Endodermal cell (in vitro differentiated cells): ENCODE data around the gene CDKN1A. TPM values are rescaled to one million over a fixed set of nuclear protein-coding genes. Genes with fewer than 3 reads are reported as not detected.

ENCODE experiments used
- DNase-seq: peaks from one replicate; pipeline ENCODE4 v3.0.0-alpha.2; 2017
- H3K27ac ChIP-seq: 2 replicates; pipeline ENCODE4 v1.5.1; 2013; ENCODE audit warnings: mild to moderate bottlenecking, low read depth, low read length, moderate library complexity
- H3K27me3 ChIP-seq: 2 replicates; pipeline ENCODE4 v1.6.1; 2013; ENCODE audit warnings: mild to moderate bottlenecking, low read length, moderate library complexity; ENCODE audit not compliant: insufficient read depth, control insufficient read depth, poor library complexity, severe bottlenecking
- H3K36me3 ChIP-seq: 2 replicates; pipeline ENCODE4 v1.7.0; 2013; ENCODE audit warnings: mild to moderate bottlenecking, low read length, moderate library complexity; ENCODE audit not compliant: control insufficient read depth, insufficient read depth
- H3K4me1 ChIP-seq: one replicate; pipeline ENCODE4 v1.7.0; 2013; ENCODE audit warnings: low read length; ENCODE audit not compliant: control insufficient read depth, insufficient read depth
- H3K4me3 ChIP-seq: 2 replicates; pipeline ENCODE4 v1.5.1; 2013; ENCODE audit warnings: mild to moderate bottlenecking, low read length, moderate library complexity
- H3K9ac ChIP-seq: 2 replicates; pipeline ENCODE4 v1.6.1; 2013; ENCODE audit warnings: mild to moderate bottlenecking, low read length, moderate library complexity; ENCODE audit not compliant: poor library complexity, severe bottlenecking; ENCODE audit errors: extremely low read depth
- H3K9me3 ChIP-seq: 2 replicates; pipeline ENCODE4 v1.6.1; 2013; ENCODE audit warnings: mild to moderate bottlenecking, low read length, moderate library complexity; ENCODE audit not compliant: control insufficient read depth
- H3K27ac Mint-ChIP-seq: 2 replicates; pipeline ENCODE4 v1.8.0; 2020; ENCODE audit warnings: mixed read lengths
- H3K27me3 Mint-ChIP-seq: 2 replicates; pipeline ENCODE4 v1.8.0; 2021; ENCODE audit warnings: mild to moderate bottlenecking, mixed read lengths; ENCODE audit not compliant: insufficient read depth
- H3K36me3 Mint-ChIP-seq: 2 replicates; pipeline ENCODE4 v1.8.0; 2020; ENCODE audit warnings: low read depth, mixed read lengths
- H3K4me1 Mint-ChIP-seq: 2 replicates; pipeline ENCODE4 v1.8.0; 2020; ENCODE audit warnings: mixed read lengths
- H3K4me3 Mint-ChIP-seq: 2 replicates; pipeline ENCODE4 v1.8.0; 2020; ENCODE audit warnings: mild to moderate bottlenecking, moderate library complexity, mixed read lengths
- H3K9me3 Mint-ChIP-seq: 2 replicates; pipeline ENCODE4 v1.8.0; 2020; ENCODE audit warnings: mild to moderate bottlenecking, mixed read lengths
- CTCF ChIP-seq: fragments of 200-600 bp; sonication (generic); conservative IDR thresholded peaks from 2 replicates; pipeline ENCODE4 v1.5.0; 2021; ENCODE audit warnings: antibody characterized with exemption, mild to moderate bottlenecking
- WGBS, 2 experiments: methylation state at CpG; one replicate each; pipeline versions ENCODE4 v1.1.5 to v1.1.7; 2013; ENCODE audit warnings: missing lambda C conversion rate in 2 of 2, mixed read lengths in 1 of 2; ENCODE audit not compliant: insufficient coverage in 1 of 2, insufficient read length in 1 of 2; 5-methylcytosine and 5-hydroxymethylcytosine counted together
- total RNA-seq, 2 donors: library from RNA; stranded (reverse); fragmentation: NEBNext Ultra II Directional in 1 of 2; extraction: Animal tissue kit (Norgen Biotek cat#: 25700) in 1 of 2; gene quantifications; 2 replicates in 1 of 2; 3 replicates in 1 of 2; pipeline ENCODE4 v1.2.1, GENCODE V29; 2021

The CDKN1A gene
- total RNA-seq, 2 donors from 2014 or later: 1.9 to 3.7 TPM

GRCh38 chr6:36657942-36658544 lies 20.5 kb upstream of the CDKN1A start:
- Histone ChIP-seq H3K4me1 (no peaks in the 10 kb centered on the region), H3K36me3 (no peaks in the 10 kb centered on the region), H3K27ac (no peak overlapping the region), H3K9ac (no peak overlapping the region), H3K4me3 (no peak overlapping the region), H3K27me3 (peaks cover 50% of the 10 kb centered on the region), H3K9me3 (no peaks in the 10 kb centered on the region)
- 100% methylated on average over 1 of the region's 1 CpG; no CpG with 5 or more reads in 1 of the 2 experiments for WGBS, 2 experiments
- Mint-ChIP-seq H3K36me3 (no peaks in the 10 kb centered on the region), H3K4me1 (no peaks in the 10 kb centered on the region), H3K27me3 (peaks cover 67% of the 10 kb centered on the region), H3K4me3 (no peak overlapping the region), H3K9me3 (no peaks in the 10 kb centered on the region), H3K27ac (no peak overlapping the region)
- no peak for TF ChIP-seq CTCF
- DNase-seq: no peak

GRCh38 chr6:36659271-36659670 lies 19.2 kb upstream of the CDKN1A start:
- Histone ChIP-seq H3K4me3 (no peak overlapping the region), H3K27ac (no peak overlapping the region)
- H3K4me1 Mint-ChIP-seq: no peaks in the 10 kb centered on the region

GRCh38 chr6:36660771-36661471 lies 17.6 kb upstream of the CDKN1A start:
- Histone ChIP-seq H3K9me3 (no peaks in the 10 kb centered on the region), H3K4me1 (no peaks in the 10 kb centered on the region), H3K36me3 (no peaks in the 10 kb centered on the region), H3K27me3 (peaks cover 26% of the 10 kb centered on the region), H3K4me3 (no peak overlapping the region), H3K27ac (no peak overlapping the region), H3K9ac (no peak overlapping the region)
- no peak for TF ChIP-seq CTCF
- WGBS, 2 experiments: 86 to 89% methylated on average over 22 to 44 of the region's 44 CpGs
- peak; percentile 90 for DNase-seq
- no peak overlapping the region for H3K4me3 Mint-ChIP-seq
- H3K27ac Mint-ChIP-seq: no peak overlapping the region
- H3K36me3 Mint-ChIP-seq: no peaks in the 10 kb centered on the region
- no peaks in the 10 kb centered on the region for H3K4me1 Mint-ChIP-seq
- H3K9me3 Mint-ChIP-seq: no peaks in the 10 kb centered on the region
- H3K27me3 Mint-ChIP-seq: peaks cover 45% of the 10 kb centered on the region

More at GRCh38 chr6:36659271-36659670, 19.2 kb upstream of the CDKN1A start:
- peaks cover 59% of the 10 kb centered on the region for H3K27me3 Mint-ChIP-seq
- H3K27ac Mint-ChIP-seq: no peak overlapping the region
- H3K36me3 ChIP-seq: no peaks in the 10 kb centered on the region
- no peak overlapping the region for H3K4me3 Mint-ChIP-seq
- H3K4me1 ChIP-seq: no peaks in the 10 kb centered on the region
- 93 to 100% methylated on average over 1 of the region's 1 CpG for WGBS, 2 experiments
- no peak overlapping the region for H3K9ac ChIP-seq
- H3K27me3 ChIP-seq: peaks cover 37% of the 10 kb centered on the region
- no peaks in the 10 kb centered on the region for H3K36me3 Mint-ChIP-seq
- no peak for TF ChIP-seq CTCF
- no peaks in the 10 kb centered on the region for H3K9me3 Mint-ChIP-seq
- no peak for DNase-seq
- no peaks in the 10 kb centered on the region for H3K9me3 ChIP-seq
